Left lobe of liver (tissue), 2 donors: ENCODE results near the gene FAF1. TPM values are rescaled to one million over a fixed set of nuclear protein-coding genes. Genes with fewer than 3 reads are reported as not detected.
"Not testable (repeated sequence)": the region's sequence is repeated elsewhere in the genome, so short reads cannot be mapped to it uniquely, and the experiment has no call there.

ENCODE experiments used
- ATAC-seq: fragments of 200-7000 bp; cut with Tn5 transposase; one replicate; pipeline ENCODE4 v1.9.1; 2020; ENCODE audit warnings: mild to moderate bottlenecking, moderate library complexity
- DNase-seq: peaks from one replicate; pipeline ENCODE4 v3.0.0-alpha.2; 2020; ENCODE audit warnings: low spot score
- total RNA-seq: library from RNA; stranded (reverse); gene quantifications from one replicate; pipeline ENCODE4 v1.2.1, GENCODE V29; 2021
- donor health status: DM: no; HTN: no; CAD: no; lungs with moderate emphysema.
- donor health status: DM: no; HTN: yes; CAD: no.

The FAF1 gene
- total RNA-seq, 1 donor from 2014 or later, result 22.3 TPM

GRCh38 chr1:50603274-50604271 is 356.5 kb downstream of the FAF1 start:
- ATAC-seq, result no peak
- no peak for DNase-seq

- ATAC-seq (no peak), DNase-seq (no peak)
These were observed 360.5 kb downstream of the FAF1 start for GRCh38 chr1:50599546-50599945.

- no peak for ATAC-seq
These were observed 364.2 kb downstream of the FAF1 start for GRCh38 chr1:50595874-50596273.

GRCh38 chr1:50593515-50593914 is 366.6 kb downstream of the FAF1 start:
- no peak for ATAC-seq
- DNase-seq, result no peak

More at GRCh38 chr1:50595874-50596273, 364.2 kb downstream of the FAF1 start:
- DNase-seq, result no peak

GRCh38 chr1:50591598-50591997 is 368.5 kb downstream of the FAF1 start:
- DNase-seq (no peak), ATAC-seq (no peak)

- DNase-seq (no peak), ATAC-seq (no peak)
These were observed 377.7 kb downstream of the FAF1 start for GRCh38 chr1:50582346-50582745.

GRCh38 chr1:50570066-50570468 is 390.0 kb downstream of the FAF1 start:
- DNase-seq (no peak), ATAC-seq (no peak)

- DNase-seq (no peak), ATAC-seq (no peak)
These were observed 391.3 kb downstream of the FAF1 start for GRCh38 chr1:50568782-50569181.

GRCh38 chr1:50566405-50566804 is 393.7 kb downstream of the FAF1 start:
- ATAC-seq, result no peak
- DNase-seq, result no peak

GRCh38 chr1:50564417-50564816 is 395.6 kb downstream of the FAF1 start:
- DNase-seq, result no peak
- ATAC-seq, result no peak

- DNase-seq (no peak), ATAC-seq (no peak)
These were observed 398.0 kb downstream of the FAF1 start for GRCh38 chr1:50562106-50562505.

- DNase-seq (no peak), ATAC-seq (no peak)
These were observed 400.6 kb downstream of the FAF1 start for GRCh38 chr1:50559421-50559820.

GRCh38 chr1:50553921-50554320 is 406.1 kb downstream of the FAF1 start:
- peak; percentile 38 for ATAC-seq

GRCh38 chr1:50548243-50548642 is 411.8 kb downstream of the FAF1 start:
- DNase-seq, result no peak
- no peak for ATAC-seq

More at GRCh38 chr1:50553921-50554320, 406.1 kb downstream of the FAF1 start:
- no peak for DNase-seq

GRCh38 chr1:50542362-50542761 is 417.7 kb downstream of the FAF1 start:
- DNase-seq, result no peak
- ATAC-seq, result no peak

GRCh38 chr1:50538476-50538875 is 421.6 kb downstream of the FAF1 start:
- no peak for ATAC-seq
- DNase-seq, result no peak

- DNase-seq (no peak), ATAC-seq (no peak)
These were observed 428.5 kb downstream of the FAF1 start for GRCh38 chr1:50531601-50532000.

- DNase-seq (no peak), ATAC-seq (no peak)
These were observed 429.0 kb downstream of the FAF1 start for GRCh38 chr1:50531027-50531426.

GRCh38 chr1:50529510-50529909 is 430.6 kb downstream of the FAF1 start:
- ATAC-seq (no peak), DNase-seq (no peak)

GRCh38 chr1:50527987-50528320 is 432.1 kb downstream of the FAF1 start:
- DNase-seq, ATAC-seq: not testable (repeated sequence)

GRCh38 chr1:50527249-50527986 is 432.6 kb downstream of the FAF1 start:
- peak; percentile 67 for ATAC-seq
- DNase-seq, result no peak

GRCh38 chr1:50526431-50526830 is 433.6 kb downstream of the FAF1 start:
- no peak for ATAC-seq
- no peak for DNase-seq
